ENCODE results near the gene RNF25. TPM values are rescaled to one million over a fixed set of nuclear protein-coding genes. Genes with fewer than 3 reads are reported as not detected.

RNF25 gene
- total and polyA plus RNA-seq, 2 of the 8 experiments (the other 6 are each of a cell fraction or from before 2014, with no cell fraction given) = 19.6 to 29.6 TPM

GRCh38 chr2:218638372-218638771 is 33.4 kb downstream of the RNF25 start:
- H3K9ac ChIP-seq (replicated peaks in 1 of 4; ENCODE audit: extremely low read depth in 1 of 4, low read depth in 3 of 4, low read length in 3 of 4) = no peak overlapping the region
- FAIRE-seq (no peak), DNase-seq (ENCODE audit: low read depth in 1 of 2, low spot score in 2 of 2) (no peak)
- ChIA-PET CTCF (ENCODE audit: partially characterized antibody) (no interaction called here), POLR2A (ENCODE audit: partially characterized antibody) (interaction anchor here (1.3 kb wide), 1 partner anchor 12 kb away, joined by 3 read pairs; no protein-coding TSS in a partner anchor)
- no peak overlapping the region for H2BK12ac ChIP-seq (ENCODE audit: low read depth, low read length)
- H3K79me2 ChIP-seq (ENCODE audit: control insufficient read depth in 1 of 2, insufficient read depth in 2 of 2, low read length in 2 of 2) = no peaks in the 10 kb centered on the region
- no peak overlapping the region for H3K4me2 ChIP-seq (ENCODE audit: insufficient read depth in 1 of 2, low read depth in 2 of 2, low read length in 2 of 2)
- H3K14ac ChIP-seq (ENCODE audit: insufficient read length) = no peak overlapping the region
- 94% methylated on average over 18 of the region's 18 CpGs; no CpG with 5 or more reads in 1 of the 2 experiments for WGBS, 2 experiments (ENCODE audit: extremely low coverage in 1 of 2, insufficient coverage in 1 of 2, insufficient read length in 1 of 2, insufficient replicate concordance in 2 of 2, low coverage in 1 of 2, low lambda C conversion rate in 2 of 2, missing lambda C conversion rate in 1 of 2)
- H3K36me3 ChIP-seq (ENCODE audit: control insufficient read depth in 2 of 4, insufficient read depth in 4 of 4, low read length in 3 of 4) = peaks cover 28 to 73% (median 65%) of the 10 kb centered on the region in 4 experiments
- H2BK120ac ChIP-seq (replicated peaks; ENCODE audit: low read depth, low read length) = no peak overlapping the region
- H3K56ac ChIP-seq (replicated peaks; ENCODE audit: insufficient read length, low read depth, low read length) = no peak overlapping the region
- no peaks in the 10 kb centered on the region; the same call in 1 of the 2 replicates for H3K79me1 ChIP-seq (ENCODE audit: low read depth, low read length)
- H3K23me2 ChIP-seq (ENCODE audit: low read depth, low read length) = no peaks in the 10 kb centered on the region
- no peak overlapping the region for H3K23ac ChIP-seq (ENCODE audit: insufficient read length)
- H2AK5ac ChIP-seq (ENCODE audit: low read depth, low read length) = no peak overlapping the region
- H4K8ac ChIP-seq (ENCODE audit: extremely low read depth, insufficient read depth, low read length) = peak overlapping the region; percentile 28; the same call in 1 of the 2 replicates
- H3K18ac ChIP-seq (ENCODE audit: extremely low read depth, low read length) = no peak overlapping the region
- no peak overlapping the region for H4K91ac ChIP-seq (replicated peaks; ENCODE audit: insufficient read length, low read length)
- no peak overlapping the region for H4K5ac ChIP-seq (ENCODE audit: insufficient read length, low read depth, low read length)
- H4K20me1 ChIP-seq (replicated peaks in 1 of 2; ENCODE audit: control insufficient read depth in 1 of 2, insufficient read depth in 2 of 2, low read length in 2 of 2) = peaks cover 2 to 7% of the 10 kb centered on the region in 2 experiments
- H2BK15ac ChIP-seq (ENCODE audit: low read length) = no peak overlapping the region
- H3K4me1 ChIP-seq (replicated peaks in 1 of 4; ENCODE audit: control insufficient read depth in 3 of 4, insufficient read depth in 4 of 4, low read length in 3 of 4) = no peaks in the 10 kb centered on the region
- no peaks in the 10 kb centered on the region for H3K27me3 ChIP-seq (replicated peaks in 1 of 4; ENCODE audit: control insufficient read depth in 3 of 4, extremely low read depth in 1 of 4, insufficient read depth in 3 of 4, low read length in 3 of 4)
- no peaks in the 10 kb centered on the region for H3K9me3 ChIP-seq (ENCODE audit: insufficient read depth in 2 of 2, low read depth in 1 of 2, low read length in 1 of 2)
- H2BK5ac ChIP-seq (ENCODE audit: low read depth, low read length) = no peak overlapping the region
- no peak overlapping the region for H2BK20ac ChIP-seq (ENCODE audit: low read length)
- H3K27ac ChIP-seq (ENCODE audit: low read depth, low read length) = no peak overlapping the region
- no peak overlapping the region for H3K4ac ChIP-seq (replicated peaks; ENCODE audit: insufficient read length, low read depth, low read length)
- H3K4me3 ChIP-seq (ENCODE audit: extremely low read depth in 1 of 4, insufficient read depth in 2 of 4, low read depth in 3 of 4, low read length in 4 of 4) = no peak overlapping the region
- no peak overlapping the region for H2AFZ ChIP-seq (ENCODE audit: low read length)
- TF ChIP-seq RBBP5 (IDR thresholded peaks at IDR 0.05; ENCODE audit: borderline replicate concordance, low read depth, low read length) (no peak), SP2 (IDR thresholded peaks at IDR 0.05; ENCODE audit: low read length) (no peak), POU5F1 (IDR thresholded peaks at IDR 0.05; ENCODE audit: low read depth, low read length) (no peak), SIRT6 (IDR thresholded peaks at IDR 0.05; ENCODE audit: low read length) (no peak)

Measured in H1 (cell line).